BLaER1 treated with 17β-estradiol and CSF1 and Interleukin-3, amounts not matched to agents 10 nM and 100 nM (cell line): ENCODE measurements around the gene ADGRV1.
A peak's percentile ranks its signal among the peaks of the same experiment; 100 is the strongest.

Source experiments
- H3K27ac ChIP-seq, 11 experiments: shearing (Covaris generic); formaldehyde crosslinking; 2 replicates each; pipeline ENCODE4 v1.8.1; 2022
- H3K27me3 ChIP-seq, 11 experiments: shearing (Covaris generic); formaldehyde crosslinking; 2 replicates each; pipeline ENCODE4 v1.8.1; 2022
- H3K36me3 ChIP-seq, 11 experiments: shearing (Covaris generic); formaldehyde crosslinking; 2 replicates each; pipeline ENCODE4 v1.8.1; 2022
- H3K4me1 ChIP-seq, 10 experiments: shearing (Covaris generic); formaldehyde crosslinking; 2 replicates each; pipeline ENCODE4 v1.8.1; 2022
- H3K4me2 ChIP-seq, 11 experiments: shearing (Covaris generic); formaldehyde crosslinking; 2 replicates each; pipeline ENCODE4 v1.8.1; 2022
- H3K4me3 ChIP-seq, 10 experiments: shearing (Covaris generic); formaldehyde crosslinking; 2 replicates each; pipeline ENCODE4 v1.8.1; 2022
- H3K9ac ChIP-seq, 11 experiments: shearing (Covaris generic); formaldehyde crosslinking; 2 replicates each; pipeline ENCODE4 v1.8.1; 2022
- H3K9me3 ChIP-seq, 11 experiments: shearing (Covaris generic); formaldehyde crosslinking; replicated peaks in 1 of 11; 2 replicates each; pipeline ENCODE4 v1.8.1; 2022
- H4K20me1 ChIP-seq, 11 experiments: shearing (Covaris generic); formaldehyde crosslinking; 2 replicates each; pipeline ENCODE4 v1.8.1; 2022
- Cebpa-rat ChIP-seq, 11 experiments: shearing (Covaris generic); IDR thresholded peaks; 2 replicates each; pipeline ENCODE4 v1.8.1; 2022

ADGRV1 gene

GRCh38 chr5:90865180-90865579 lies 306.6 kb downstream of the ADGRV1 start:
- peaks cover 0 to 32% (median 0%) of the 10 kb centered on the region in 10 experiments; a peak in 4 of 20 replicates for H3K4me1 ChIP-seq
- no peaks in the 10 kb centered on the region for H4K20me1 ChIP-seq
- H3K4me3 ChIP-seq, result no peak overlapping the region
- H3K4me2 ChIP-seq, result no peak overlapping the region
- TF ChIP-seq Cebpa-rat (IDR thresholded peaks at IDR 0.05), result no peak
- peak overlapping the region in 1 of 11 experiments; percentile 19; a peak in 1 of 22 replicates for H3K9ac ChIP-seq
- H3K9me3 ChIP-seq, result no peaks in the 10 kb centered on the region
- H3K27me3 ChIP-seq, result no peaks in the 10 kb centered on the region
- no peaks in the 10 kb centered on the region for H3K36me3 ChIP-seq
- no peak overlapping the region for H3K27ac ChIP-seq

GRCh38 chr5:90866333-90866732 lies 307.7 kb downstream of the ADGRV1 start:
- H3K4me2 ChIP-seq, result peak overlapping the region in 2 of 11 experiments; percentile 14 to 32; a peak in 3 of 22 replicates
- H3K4me1 ChIP-seq, result peaks cover 0 to 43% (median 0%) of the 10 kb centered on the region in 10 experiments; a peak in 4 of 20 replicates
- H3K9ac ChIP-seq, result peak overlapping the region in 1 of 11 experiments; percentile 57; a peak in 1 of 22 replicates
- no peak overlapping the region for H3K4me3 ChIP-seq
- H3K27me3 ChIP-seq, result no peaks in the 10 kb centered on the region
- H4K20me1 ChIP-seq, result no peaks in the 10 kb centered on the region
- TF ChIP-seq Cebpa-rat (IDR thresholded peaks at IDR 0.05), result no peak
- no peaks in the 10 kb centered on the region for H3K9me3 ChIP-seq
- no peak overlapping the region for H3K27ac ChIP-seq
- no peaks in the 10 kb centered on the region for H3K36me3 ChIP-seq

DNA sequence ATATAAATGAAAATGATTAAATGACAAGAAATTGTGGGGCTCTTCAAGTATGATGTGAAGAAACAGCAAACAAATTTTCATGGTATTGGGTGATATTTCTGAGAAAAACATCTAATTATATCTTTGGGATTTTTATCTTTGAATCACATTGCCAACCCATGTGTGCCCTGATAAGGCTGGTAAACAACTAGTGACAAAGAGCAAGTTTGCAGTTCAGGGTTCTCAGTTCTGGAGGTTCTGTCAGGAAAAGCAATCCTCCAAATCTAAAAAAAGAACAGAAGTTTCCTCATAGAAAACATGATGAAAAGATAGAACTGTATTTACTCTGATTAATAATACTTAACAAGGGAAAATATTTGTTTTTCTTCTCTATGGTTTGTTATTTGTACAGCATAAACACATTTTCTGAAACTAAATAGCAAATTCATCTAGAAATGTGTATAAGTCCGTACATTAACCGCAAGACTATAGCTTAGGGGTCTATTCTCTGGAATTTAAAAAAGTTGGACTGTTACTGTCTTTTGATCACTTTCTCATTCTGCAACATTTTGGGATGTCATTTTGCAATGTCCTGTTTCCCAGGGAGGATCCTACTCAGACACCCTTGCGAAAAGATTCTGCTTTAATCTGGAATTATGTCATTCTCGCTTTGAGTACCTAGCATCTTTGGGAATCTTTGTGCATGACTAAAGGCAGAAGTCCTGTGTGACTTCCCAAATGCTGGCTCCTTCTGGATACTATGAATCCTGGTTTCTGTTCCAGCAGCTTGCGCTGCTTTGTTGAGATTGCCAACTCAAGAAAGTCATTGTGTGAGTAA lies 308.5 kb downstream of the ADGRV1 start:
- Histone ChIP-seq H3K4me1 (peaks cover 0 to 50% (median 0%) of the 10 kb centered on the region in 10 experiments; a peak in 6 of 20 replicates), H3K9me3 (no peaks in the 10 kb centered on the region), H3K27me3 (no peaks in the 10 kb centered on the region), H4K20me1 (no peaks in the 10 kb centered on the region), H3K4me3 (no peak overlapping the region), H3K27ac (peak overlapping the region in 2 of 11 experiments; percentile 13 to 14; a peak in 2 of 22 replicates), H3K9ac (peak overlapping the region in 2 of 11 experiments; percentile 49 to 57; a peak in 3 of 22 replicates), H3K36me3 (no peaks in the 10 kb centered on the region), H3K4me2 (peak overlapping the region in 2 of 11 experiments; percentile 32 to 49; a peak in 4 of 22 replicates)
- no peak for TF ChIP-seq Cebpa-rat (IDR thresholded peaks at IDR 0.05)

GRCh38 chr5:90868799-90869198 lies 310.2 kb downstream of the ADGRV1 start:
- Histone ChIP-seq H3K4me2 (peak overlapping the region in 2 of 11 experiments; percentile 7 to 11; a peak in 2 of 22 replicates), H3K27me3 (no peaks in the 10 kb centered on the region), H3K27ac (no peak overlapping the region; a peak in 1 of 22 replicates), H4K20me1 (no peaks in the 10 kb centered on the region), H3K9me3 (no peaks in the 10 kb centered on the region), H3K4me1 (peaks cover 5 to 66% (median 12%) of the 10 kb centered on the region in 10 experiments; a peak in 17 of 20 replicates), H3K4me3 (no peak overlapping the region), H3K9ac (no peak overlapping the region), H3K36me3 (no peaks in the 10 kb centered on the region)
- TF ChIP-seq Cebpa-rat (IDR thresholded peaks at IDR 0.05), result peak in 8 of 11 experiments; percentile 26 to 91 (median 70); a peak in 10 of 22 replicates

DNA sequence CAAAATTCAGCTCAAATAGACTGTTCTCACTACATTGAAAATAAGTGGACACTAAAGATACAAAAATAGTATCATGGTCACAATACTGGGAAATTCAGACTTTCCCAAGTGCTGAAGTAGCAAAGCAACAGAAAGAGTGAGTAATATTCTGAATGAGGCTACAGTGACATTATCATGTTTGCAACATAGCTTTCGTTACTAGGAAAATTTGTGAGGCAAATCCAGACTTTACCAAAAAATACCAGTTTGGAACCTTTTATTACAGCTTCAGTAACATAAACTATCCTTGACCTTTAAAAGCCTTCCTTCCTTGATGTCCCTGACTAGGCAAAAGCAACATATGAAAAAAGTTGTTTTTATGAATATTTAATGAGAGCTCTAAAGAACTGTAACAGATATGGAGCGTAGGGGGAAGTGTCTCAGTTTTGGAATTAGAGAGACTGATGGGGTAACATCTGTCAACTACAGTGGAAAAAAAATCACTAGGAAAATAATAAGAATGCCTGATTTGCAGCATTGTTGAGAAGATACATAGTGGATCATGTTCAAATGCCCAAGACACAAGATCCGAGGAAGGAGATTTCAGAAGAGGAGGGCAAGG lies 312.9 kb downstream of the ADGRV1 start:
- peak overlapping the region in 3 of 11 experiments; percentile 32 to 86 (median 76); a peak in 6 of 22 replicates for H3K4me2 ChIP-seq
- H3K9me3 ChIP-seq, result no peaks in the 10 kb centered on the region
- H3K4me1 ChIP-seq, result peaks cover 5 to 85% (median 12%) of the 10 kb centered on the region in 10 experiments; a peak in 17 of 20 replicates
- H3K27me3 ChIP-seq, result no peaks in the 10 kb centered on the region
- no peaks in the 10 kb centered on the region for H3K36me3 ChIP-seq
- TF ChIP-seq Cebpa-rat (IDR thresholded peaks at IDR 0.05), result peak in 1 of 11 experiments; percentile 32; a peak in 1 of 22 replicates
- peak overlapping the region in 3 of 11 experiments; percentile 63 to 91 (median 82); a peak in 6 of 22 replicates for H3K9ac ChIP-seq
- peak overlapping the region in 1 of 10 experiments; percentile 11; a peak in 1 of 20 replicates for H3K4me3 ChIP-seq
- H4K20me1 ChIP-seq, result no peaks in the 10 kb centered on the region
- H3K27ac ChIP-seq, result peak overlapping the region in 3 of 11 experiments; percentile 77 to 96 (median 94); a peak in 6 of 22 replicates

DNA sequence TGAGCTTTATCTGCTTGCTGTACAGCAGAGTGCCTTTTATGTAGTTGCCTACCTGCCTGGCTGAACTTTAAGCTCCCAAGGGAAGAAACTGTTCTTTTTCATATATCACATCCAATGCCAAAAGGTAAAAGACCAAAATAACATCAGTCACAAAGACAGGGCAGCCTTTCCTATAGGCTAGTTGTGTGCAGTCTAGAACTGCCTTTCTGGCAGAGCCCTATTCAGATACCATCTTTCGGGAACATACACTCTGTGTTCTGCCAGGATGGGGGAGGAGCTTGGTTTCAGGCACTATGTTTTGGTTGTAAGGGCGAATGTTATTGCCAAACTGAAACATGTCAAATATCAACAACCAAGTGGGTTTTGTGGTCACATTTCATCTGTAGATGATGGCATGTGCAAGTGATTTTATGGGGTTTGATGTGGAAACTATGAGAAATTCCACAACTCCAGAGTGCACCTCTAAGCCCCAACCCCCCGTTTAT lies 314.5 kb downstream of the ADGRV1 start:
- Histone ChIP-seq H4K20me1 (no peaks in the 10 kb centered on the region), H3K27ac (peak overlapping the region in 3 of 11 experiments; percentile 77 to 96 (median 94); a peak in 5 of 22 replicates), H3K4me3 (no peak overlapping the region), H3K9me3 (no peaks in the 10 kb centered on the region), H3K27me3 (no peaks in the 10 kb centered on the region), H3K36me3 (no peaks in the 10 kb centered on the region), H3K9ac (peak overlapping the region in 2 of 11 experiments; percentile 82 to 91; a peak in 4 of 22 replicates), H3K4me1 (peaks cover 5 to 90% (median 12%) of the 10 kb centered on the region in 10 experiments; a peak in 17 of 20 replicates), H3K4me2 (peak overlapping the region; percentile 8 to 86 (median 47); a peak in 20 of 22 replicates)
- no peak for TF ChIP-seq Cebpa-rat (IDR thresholded peaks at IDR 0.05)

GRCh38 chr5:90874066-90874465 lies 315.5 kb downstream of the ADGRV1 start:
- Histone ChIP-seq H3K4me3 (no peak overlapping the region), H3K9ac (no peak overlapping the region), H3K4me2 (peak overlapping the region in 3 of 11 experiments; percentile 58 to 86 (median 76); a peak in 5 of 22 replicates), H3K9me3 (no peaks in the 10 kb centered on the region), H3K27me3 (no peaks in the 10 kb centered on the region), H3K4me1 (peaks cover 5 to 91% (median 12%) of the 10 kb centered on the region in 10 experiments; a peak in 17 of 20 replicates), H3K36me3 (no peaks in the 10 kb centered on the region), H4K20me1 (no peaks in the 10 kb centered on the region), H3K27ac (peak overlapping the region in 1 of 11 experiments; percentile 4; a peak in 1 of 22 replicates)
- no peak for TF ChIP-seq Cebpa-rat (IDR thresholded peaks at IDR 0.05)

- H3K27me3 ChIP-seq, result no peaks in the 10 kb centered on the region
- H3K4me1 ChIP-seq, result peaks cover 5 to 89% (median 12%) of the 10 kb centered on the region in 10 experiments; a peak in 17 of 20 replicates
- no peak for TF ChIP-seq Cebpa-rat (IDR thresholded peaks at IDR 0.05)
- H3K4me2 ChIP-seq, result peak overlapping the region in 1 of 11 experiments; percentile 76; a peak in 1 of 22 replicates
- H4K20me1 ChIP-seq, result no peaks in the 10 kb centered on the region
- no peak overlapping the region for H3K9ac ChIP-seq
- H3K27ac ChIP-seq, result no peak overlapping the region
- H3K4me3 ChIP-seq, result no peak overlapping the region
- no peaks in the 10 kb centered on the region for H3K9me3 ChIP-seq
- H3K36me3 ChIP-seq, result no peaks in the 10 kb centered on the region
Observed at GRCh38 chr5:90875456-90875855, 316.9 kb downstream of the ADGRV1 start.
